ENCODE results near the gene FH.

Gene FH

GRCh38 chr1:241553886-241554592, 34.5 kb upstream of the FH start:
- peaks cover 33% of the 10 kb centered on the region for H3K36me3 ChIP-seq (ENCODE audit: control insufficient read depth, low read length)
- H3F3A ChIP-seq (ENCODE audit: control insufficient read depth, insufficient read depth) = peaks cover 8% of the 10 kb centered on the region; the same call in 1 of the 2 replicates
- H3K4me3 ChIP-seq (ENCODE audit: low read length) = no peak overlapping the region
- H3K4me2 ChIP-seq (ENCODE audit: low read length) = no peak overlapping the region
- no peaks in the 10 kb centered on the region for H3K9me2 ChIP-seq (replicated peaks; ENCODE audit: control insufficient read depth, low read length)
- H3K4me1 ChIP-seq (ENCODE audit: control insufficient read depth, low read length) = peaks cover 47% of the 10 kb centered on the region
- no peak overlapping the region for H3K27ac ChIP-seq (ENCODE audit: low read depth, low read length)
- TF ChIP-seq EZH2phosphoT487 (IDR thresholded peaks at IDR 0.05; ENCODE audit: borderline replicate concordance, low read length) = no peak
- no peak for TF ChIP-seq CTCF (IDR thresholded peaks at IDR 0.05; ENCODE audit: low read depth, low read length, poor library complexity, severe bottlenecking)
- H3K79me2 ChIP-seq (ENCODE audit: control insufficient read depth, low read length) = no peaks in the 10 kb centered on the region
- H3K9me3 ChIP-seq (ENCODE audit: control insufficient read depth, insufficient read depth, low read length) = no peaks in the 10 kb centered on the region
- no peaks in the 10 kb centered on the region for H4K20me1 ChIP-seq (ENCODE audit: control insufficient read depth, insufficient read depth, low read depth, low read length)
- H3K27me3 ChIP-seq (ENCODE audit: control insufficient read depth, low read length) = no peaks in the 10 kb centered on the region

- Histone ChIP-seq H3K79me2 (ENCODE audit: control insufficient read depth, low read length) (no peaks in the 10 kb centered on the region), H3K4me3 (ENCODE audit: low read length) (peak overlapping the region; percentile 57), H3K4me1 (ENCODE audit: control insufficient read depth, low read length) (peaks cover 42% of the 10 kb centered on the region), H3K27ac (ENCODE audit: low read depth, low read length) (peak overlapping the region; percentile 81), H3K9me2 (replicated peaks; ENCODE audit: control insufficient read depth, low read length) (no peaks in the 10 kb centered on the region), H3K9me3 (ENCODE audit: control insufficient read depth, insufficient read depth, low read length) (no peaks in the 10 kb centered on the region), H3K36me3 (ENCODE audit: control insufficient read depth, low read length) (peaks cover 30% of the 10 kb centered on the region), H3K4me2 (ENCODE audit: low read length) (peak overlapping the region; percentile 66), H4K20me1 (ENCODE audit: control insufficient read depth, insufficient read depth, low read depth, low read length) (no peaks in the 10 kb centered on the region), H3K27me3 (ENCODE audit: control insufficient read depth, low read length) (no peaks in the 10 kb centered on the region), H3F3A (ENCODE audit: control insufficient read depth, insufficient read depth) (peaks cover 8% of the 10 kb centered on the region; the same call in 1 of the 2 replicates)
- no peak for TF ChIP-seq EZH2phosphoT487 (IDR thresholded peaks at IDR 0.05; ENCODE audit: borderline replicate concordance, low read length)
- no peak for TF ChIP-seq CTCF (IDR thresholded peaks at IDR 0.05; ENCODE audit: low read depth, low read length, poor library complexity, severe bottlenecking)
Measured at GRCh38 chr1:241551759-241552638, 32.4 kb upstream of the FH start.

GRCh38 chr1:241550318-241550717, 30.8 kb upstream of the FH start:
- no peak for TF ChIP-seq CTCF (IDR thresholded peaks at IDR 0.05; ENCODE audit: low read depth, low read length, poor library complexity, severe bottlenecking)
- TF ChIP-seq EZH2phosphoT487 (IDR thresholded peaks at IDR 0.05; ENCODE audit: borderline replicate concordance, low read length) = no peak
- Histone ChIP-seq H3K27me3 (ENCODE audit: control insufficient read depth, low read length) (no peaks in the 10 kb centered on the region), H3K9me2 (replicated peaks; ENCODE audit: control insufficient read depth, low read length) (no peaks in the 10 kb centered on the region), H3K4me1 (ENCODE audit: control insufficient read depth, low read length) (peaks cover 42% of the 10 kb centered on the region), H3K79me2 (ENCODE audit: control insufficient read depth, low read length) (no peaks in the 10 kb centered on the region), H4K20me1 (ENCODE audit: control insufficient read depth, insufficient read depth, low read depth, low read length) (no peaks in the 10 kb centered on the region), H3K4me3 (ENCODE audit: low read length) (no peak overlapping the region; the same call in 1 of the 2 replicates), H3F3A (ENCODE audit: control insufficient read depth, insufficient read depth) (peaks cover 8% of the 10 kb centered on the region; the same call in 1 of the 2 replicates), H3K36me3 (ENCODE audit: control insufficient read depth, low read length) (peaks cover 22% of the 10 kb centered on the region), H3K4me2 (ENCODE audit: low read length) (peak overlapping the region; percentile 66; the same call in 1 of the 2 replicates), H3K9me3 (ENCODE audit: control insufficient read depth, insufficient read depth, low read length) (no peaks in the 10 kb centered on the region), H3K27ac (ENCODE audit: low read depth, low read length) (peak overlapping the region; percentile 81; the same call in 1 of the 2 replicates)
